Parathyroid adenoma (tissue), 2 donors: ENCODE measurements around the gene SENP5.

Source experiments
- H2AFZ ChIP-seq: fragments of 300-600 bp; sonication (generic); one replicate; pipeline ENCODE4 v1.7.0; 2017; ENCODE audit warnings: antibody characterized with exemption, mild to moderate bottlenecking
- H3K27ac ChIP-seq: fragments of 300-600 bp; sonication (generic); one replicate; pipeline ENCODE4 v1.7.0; 2017
- H3K27me3 ChIP-seq: fragments of 300-600 bp; sonication (generic); one replicate; pipeline ENCODE4 v1.7.0; 2017; ENCODE audit warnings: low read length; ENCODE audit not compliant: control insufficient read depth, insufficient read depth
- H3K36me3 ChIP-seq: fragments of 300-600 bp; sonication (generic); one replicate; pipeline ENCODE4 v1.7.0; 2017; ENCODE audit warnings: low read length; ENCODE audit not compliant: control insufficient read depth, insufficient read depth
- H3K4me1 ChIP-seq: fragments of 300-600 bp; sonication (generic); one replicate; pipeline ENCODE4 v1.7.0; 2017; ENCODE audit warnings: control low read depth
- H3K4me2 ChIP-seq: fragments of 300-600 bp; sonication (generic); one replicate; pipeline ENCODE4 v1.7.0; 2017; ENCODE audit warnings: low read length
- H3K4me3 ChIP-seq: fragments of 300-600 bp; sonication (generic); one replicate; pipeline ENCODE4 v1.7.0; 2017; ENCODE audit warnings: low read depth, low read length
- H3K79me2 ChIP-seq: fragments of 300-600 bp; sonication (generic); one replicate; pipeline ENCODE4 v1.7.0; 2017; ENCODE audit warnings: control low read depth
- H3K9ac ChIP-seq: fragments of 300-600 bp; sonication (generic); one replicate; pipeline ENCODE4 v1.7.0; 2017; ENCODE audit warnings: mild to moderate bottlenecking
- H3K9me3 ChIP-seq: fragments of 300-600 bp; sonication (generic); one replicate; pipeline ENCODE4 v1.7.0; 2017; ENCODE audit warnings: low read length; ENCODE audit not compliant: control insufficient read depth
- CTCF ChIP-seq: fragments of 300-600 bp; sonication (generic); IDR thresholded peaks from one replicate; pipeline ENCODE4 v1.7.0; 2017; ENCODE audit warnings: antibody characterized with exemption, mild to moderate bottlenecking
- donor health status: primary hyperparathyroidism.

The SENP5 gene

GRCh38 chr3:196875258-196875657, 7.5 kb downstream of the SENP5 start:
- no peak overlapping the region for H2AFZ ChIP-seq
- no peaks in the 10 kb centered on the region for H3K36me3 ChIP-seq
- no peak for TF ChIP-seq CTCF
- H3K4me3 ChIP-seq: no peak overlapping the region
- no peaks in the 10 kb centered on the region for H3K9me3 ChIP-seq
- H3K4me1 ChIP-seq: no peaks in the 10 kb centered on the region
- no peak overlapping the region for H3K27ac ChIP-seq
- no peak overlapping the region for H3K9ac ChIP-seq
- no peak overlapping the region for H3K4me2 ChIP-seq
- H3K27me3 ChIP-seq: no peaks in the 10 kb centered on the region
- peaks cover 79% of the 10 kb centered on the region for H3K79me2 ChIP-seq

GRCh38 chr3:196883361-196883760, 15.6 kb downstream of the SENP5 start:
- no peaks in the 10 kb centered on the region for H3K9me3 ChIP-seq
- H3K27me3 ChIP-seq: no peaks in the 10 kb centered on the region
- peaks cover 7% of the 10 kb centered on the region for H3K4me1 ChIP-seq
- H3K4me3 ChIP-seq: no peak overlapping the region
- no peaks in the 10 kb centered on the region for H3K36me3 ChIP-seq
- no peak overlapping the region for H3K27ac ChIP-seq
- H3K9ac ChIP-seq: no peak overlapping the region
- peaks cover 53% of the 10 kb centered on the region for H3K79me2 ChIP-seq
- TF ChIP-seq CTCF: no peak
- no peak overlapping the region for H2AFZ ChIP-seq
- no peak overlapping the region for H3K4me2 ChIP-seq

GRCh38 chr3:196886144-196886543, 18.4 kb downstream of the SENP5 start:
- Histone ChIP-seq H3K36me3 (no peaks in the 10 kb centered on the region), H3K27ac (no peak overlapping the region), H3K27me3 (no peaks in the 10 kb centered on the region), H3K4me2 (no peak overlapping the region), H2AFZ (no peak overlapping the region), H3K9me3 (no peaks in the 10 kb centered on the region), H3K79me2 (peaks cover 56% of the 10 kb centered on the region), H3K4me3 (no peak overlapping the region), H3K9ac (no peak overlapping the region), H3K4me1 (peaks cover 7% of the 10 kb centered on the region)
- no peak for TF ChIP-seq CTCF

- Histone ChIP-seq H3K27me3 (no peaks in the 10 kb centered on the region), H3K27ac (no peak overlapping the region), H3K36me3 (no peaks in the 10 kb centered on the region), H3K9ac (no peak overlapping the region), H3K9me3 (no peaks in the 10 kb centered on the region), H3K4me1 (no peaks in the 10 kb centered on the region), H3K4me2 (no peak overlapping the region), H3K4me3 (no peak overlapping the region), H2AFZ (no peak overlapping the region), H3K79me2 (peaks cover 65% of the 10 kb centered on the region)
- no peak for TF ChIP-seq CTCF
Measured at GRCh38 chr3:196889844-196890708, 22.4 kb downstream of the SENP5 start.
